Activated naive CD4-positive, alpha-beta T cell treated with anti-CD3 and anti-CD28 coated beads, Interleukin-2, amount 10 ng/mL, durations not matched to agents 7 days and 5 days (primary cell): ENCODE data around the gene SPATS2L.
"Not testable (repeated sequence)": the region's sequence is repeated elsewhere in the genome, so short reads cannot be mapped to it uniquely, and the experiment has no call there.

Source experiments
- CTCF ChIA-PET: fragments of 350-600 bp; sonication (Branson Sonifier 250); formaldehyde crosslinking; loops from one replicate; lab custom pipeline; 2021; ENCODE audit warnings: antibody characterized with exemption; lab: Charles Lee
- DNase-seq: peaks from one replicate; pipeline ENCODE4 v3.0.0-alpha.2; 2020
- H3K27ac Mint-ChIP-seq: one replicate; pipeline ENCODE4 v1.8.0; 2021; ENCODE audit warnings: mild to moderate bottlenecking, moderate library complexity, mixed read lengths
- H3K27me3 Mint-ChIP-seq: one replicate; pipeline ENCODE4 v1.8.0; 2021; ENCODE audit warnings: mild to moderate bottlenecking, mixed read lengths
- H3K36me3 Mint-ChIP-seq: one replicate; pipeline ENCODE4 v1.8.0; 2021; ENCODE audit warnings: mixed read lengths
- H3K4me1 Mint-ChIP-seq: one replicate; pipeline ENCODE4 v1.8.0; 2021; ENCODE audit warnings: mixed read lengths
- H3K4me3 Mint-ChIP-seq: one replicate; pipeline ENCODE4 v1.8.0; 2021; ENCODE audit warnings: mild to moderate bottlenecking, moderate library complexity, mixed read lengths
- H3K9me3 Mint-ChIP-seq: one replicate; pipeline ENCODE4 v1.8.0; 2021; ENCODE audit warnings: mixed read lengths

SPATS2L gene

DNA sequence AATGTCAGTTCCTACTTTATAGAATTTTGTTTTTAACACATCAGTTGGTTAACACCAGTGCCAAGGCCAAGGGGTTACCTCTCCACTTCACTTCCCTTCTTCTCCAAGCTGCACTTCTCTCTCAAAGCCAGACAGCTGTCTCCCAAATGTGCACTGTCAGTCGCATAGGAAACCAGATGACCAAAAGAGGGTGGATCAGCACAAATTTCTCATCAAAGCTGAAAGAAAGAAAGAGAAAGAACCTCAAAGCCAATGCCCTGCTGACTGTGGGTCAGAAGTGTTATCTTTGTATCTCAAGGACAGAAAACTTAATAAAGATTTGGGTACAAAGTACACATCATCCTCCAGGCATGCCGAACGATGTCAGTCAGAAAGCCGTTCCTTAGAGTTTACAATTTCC is 32.2 kb downstream of the SPATS2L start:
- Mint-ChIP-seq H3K27me3 (no peaks in the 10 kb centered on the region), H3K9me3 (no peaks in the 10 kb centered on the region), H3K36me3 (peaks cover 1% of the 10 kb centered on the region), H3K4me1 (peaks cover 11% of the 10 kb centered on the region), H3K27ac (no peak overlapping the region), H3K4me3 (no peak overlapping the region)
- CTCF ChIA-PET: interaction anchor here (1.2 to 1.4 kb wide), 2 partner anchors 35 to 133 kb away, joined by 3 to 4 read pairs; no protein-coding TSS in a partner anchor
- no peak for DNase-seq

DNA sequence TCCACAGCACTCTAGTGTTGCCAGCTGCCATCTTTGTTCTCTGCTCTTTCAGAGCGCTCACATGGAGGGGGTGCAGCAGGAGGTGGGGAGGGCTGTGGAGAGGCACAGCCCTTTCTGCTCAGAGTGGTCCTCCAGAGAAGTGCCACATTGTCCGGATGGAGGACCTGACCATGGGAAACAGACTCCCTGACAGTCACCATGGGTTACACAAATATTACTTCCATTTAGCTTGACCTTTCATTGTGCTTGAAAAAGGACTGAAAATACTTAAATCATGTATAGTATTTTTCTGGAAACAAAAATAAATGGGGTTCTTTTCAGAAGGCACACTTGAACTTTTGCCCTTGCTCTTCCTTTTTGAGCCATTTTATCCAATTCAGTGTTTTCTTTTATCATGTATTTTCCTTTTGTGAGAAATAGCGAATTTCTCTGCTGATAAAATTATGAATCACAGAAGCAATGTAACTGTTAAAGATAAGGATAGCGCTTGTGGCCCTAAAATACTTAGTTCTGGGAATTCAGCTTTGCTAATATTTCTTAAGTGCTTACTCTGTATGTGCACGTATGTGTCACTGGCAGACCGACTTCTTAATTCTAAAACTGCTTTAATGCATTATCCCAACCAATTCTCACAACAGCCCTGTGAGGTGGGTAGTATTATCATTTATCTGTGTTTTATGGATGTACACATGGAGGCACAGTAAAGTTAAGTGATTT is 34.2 kb downstream of the SPATS2L start:
- no peak overlapping the region for H3K27ac Mint-ChIP-seq
- H3K4me3 Mint-ChIP-seq: no peak overlapping the region
- no peaks in the 10 kb centered on the region for H3K27me3 Mint-ChIP-seq
- H3K9me3 Mint-ChIP-seq: no peaks in the 10 kb centered on the region
- H3K4me1 Mint-ChIP-seq: peaks cover 11% of the 10 kb centered on the region
- no peaks in the 10 kb centered on the region for H3K36me3 Mint-ChIP-seq
- CTCF ChIA-PET: no interaction called here
- DNase-seq: no peak

DNA sequence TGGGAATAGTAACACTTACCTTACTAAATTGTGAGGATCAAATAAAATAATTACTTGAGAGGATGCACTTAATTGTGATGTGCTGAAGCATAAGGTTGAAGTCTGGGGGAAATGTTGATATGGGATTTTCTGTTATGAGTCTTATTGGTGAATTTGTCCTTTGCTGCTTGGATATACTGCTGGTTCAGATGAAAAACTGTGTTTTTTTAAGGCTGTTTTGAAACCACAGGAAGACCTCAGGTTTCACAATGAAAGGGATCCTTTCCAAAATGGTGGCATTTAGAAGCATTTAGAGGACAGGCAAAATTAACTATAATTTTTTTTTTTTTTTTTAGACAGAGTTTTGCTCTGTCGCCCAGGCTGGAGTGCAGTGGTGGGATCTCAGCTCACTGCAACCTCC is 34.9 kb downstream of the SPATS2L start:
- Mint-ChIP-seq H3K27ac (no peak overlapping the region), H3K4me3 (no peak overlapping the region), H3K9me3 (no peaks in the 10 kb centered on the region), H3K27me3 (no peaks in the 10 kb centered on the region), H3K4me1 (peaks cover 11% of the 10 kb centered on the region), H3K36me3 (no peaks in the 10 kb centered on the region)
- CTCF ChIA-PET: interaction anchor here (1.2 kb wide), 1 partner anchor 140 kb away, joined by 3 read pairs; no protein-coding TSS in a partner anchor
- DNase-seq: no peak

DNA sequence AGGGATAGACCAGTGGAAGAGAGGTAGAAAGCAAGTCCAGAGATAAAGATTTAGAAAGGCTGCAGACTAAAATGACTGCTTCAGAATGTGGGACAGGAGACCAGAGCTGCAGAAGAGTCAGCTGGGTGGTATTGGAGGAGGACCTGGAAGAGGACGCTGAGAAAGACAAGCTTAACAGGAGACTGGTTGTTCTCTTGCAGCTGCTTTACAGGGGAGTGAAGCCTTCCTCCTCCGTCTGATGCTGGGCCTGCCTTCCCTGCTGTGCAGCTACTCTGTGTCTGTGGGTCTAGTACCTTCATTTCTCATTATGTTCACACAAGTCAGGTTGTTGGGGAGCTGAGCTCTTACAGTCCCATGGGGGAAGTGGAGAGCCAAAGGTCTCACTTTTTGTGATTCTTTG is 35.7 kb downstream of the SPATS2L start:
- Mint-ChIP-seq H3K4me3 (no peak overlapping the region), H3K27me3 (no peaks in the 10 kb centered on the region), H3K4me1 (peaks cover 11% of the 10 kb centered on the region), H3K9me3 (no peaks in the 10 kb centered on the region), H3K27ac (no peak overlapping the region), H3K36me3 (no peaks in the 10 kb centered on the region)
- CTCF ChIA-PET: interaction anchor here (1.2 kb wide), 1 partner anchor 139 kb away, joined by 3 read pairs; no protein-coding TSS in a partner anchor
- no peak for DNase-seq

DNA sequence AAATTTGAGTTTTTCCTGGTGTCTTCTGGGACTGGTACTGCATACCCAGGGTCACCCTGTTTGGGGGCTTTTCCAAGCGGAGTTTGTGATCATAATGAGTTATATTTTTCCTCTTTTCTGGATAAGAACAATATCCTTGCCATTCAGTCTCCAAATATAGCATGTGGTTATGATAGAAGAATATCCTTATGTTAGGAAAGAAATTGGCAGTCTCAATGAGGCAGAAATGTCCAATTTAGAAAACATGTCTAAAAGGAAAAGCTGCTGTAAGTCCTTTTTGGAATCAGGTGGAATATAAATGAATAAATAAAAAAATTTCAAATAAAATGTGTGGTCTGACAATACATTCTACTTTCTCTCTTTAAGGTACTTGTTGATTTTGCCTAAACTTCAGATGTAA is 36.2 kb downstream of the SPATS2L start:
- Mint-ChIP-seq H3K4me3 (no peak overlapping the region), H3K36me3 (no peaks in the 10 kb centered on the region), H3K4me1 (peaks cover 11% of the 10 kb centered on the region), H3K9me3 (no peaks in the 10 kb centered on the region), H3K27ac (no peak overlapping the region), H3K27me3 (no peaks in the 10 kb centered on the region)
- DNase-seq: no peak
- CTCF ChIA-PET: no interaction called here

DNA sequence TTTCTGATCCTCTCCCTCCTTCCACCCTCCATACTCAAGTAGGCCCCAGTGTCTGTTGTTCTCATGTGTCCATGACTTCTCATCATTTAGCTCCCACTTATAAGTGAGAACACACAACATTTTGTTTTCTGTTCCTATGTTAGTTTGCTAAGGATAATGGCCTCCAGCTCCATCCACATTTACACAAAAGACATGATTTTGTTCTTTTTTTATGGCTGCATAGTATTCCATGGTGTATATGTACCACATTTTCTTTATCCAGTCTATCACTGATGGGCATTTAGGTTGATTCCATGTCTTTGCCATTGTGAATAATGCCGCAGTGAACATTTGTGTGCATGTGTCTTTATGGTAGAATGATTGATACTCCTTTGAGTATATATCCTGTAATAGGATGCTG is 37.7 kb downstream of the SPATS2L start:
- H3K27ac Mint-ChIP-seq, H3K36me3 Mint-ChIP-seq, H3K9me3 Mint-ChIP-seq, H3K4me3 Mint-ChIP-seq, H3K27me3 Mint-ChIP-seq, DNase-seq, CTCF ChIA-PET: not testable (repeated sequence)
- peaks cover 11% of the 10 kb centered on the region for H3K4me1 Mint-ChIP-seq

DNA sequence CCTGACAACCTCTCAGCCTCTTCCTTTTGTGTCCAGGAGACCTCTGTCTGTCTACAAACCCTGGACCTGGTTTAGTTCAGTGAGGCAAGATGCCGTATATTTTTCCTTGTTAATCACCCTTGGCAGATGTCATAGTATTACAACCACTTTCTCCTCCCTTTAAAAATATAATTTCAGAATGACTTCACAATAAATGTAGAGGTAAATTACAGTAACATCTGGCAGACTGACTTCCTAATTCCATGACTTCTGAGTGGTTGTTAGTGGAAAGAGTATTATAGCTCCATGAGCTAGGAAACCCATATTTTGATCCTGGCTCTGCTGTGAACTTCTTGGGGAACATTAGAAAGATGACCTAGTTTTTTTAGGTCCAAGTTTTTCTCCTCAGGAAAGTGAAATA is 39.5 kb downstream of the SPATS2L start:
- peaks cover 7% of the 10 kb centered on the region for H3K4me1 Mint-ChIP-seq
- H3K27me3 Mint-ChIP-seq: no peaks in the 10 kb centered on the region
- H3K27ac Mint-ChIP-seq: no peak overlapping the region
- no peak overlapping the region for H3K4me3 Mint-ChIP-seq
- no peaks in the 10 kb centered on the region for H3K9me3 Mint-ChIP-seq
- no peak for DNase-seq
- no peaks in the 10 kb centered on the region for H3K36me3 Mint-ChIP-seq
- CTCF ChIA-PET: no interaction called here

DNA sequence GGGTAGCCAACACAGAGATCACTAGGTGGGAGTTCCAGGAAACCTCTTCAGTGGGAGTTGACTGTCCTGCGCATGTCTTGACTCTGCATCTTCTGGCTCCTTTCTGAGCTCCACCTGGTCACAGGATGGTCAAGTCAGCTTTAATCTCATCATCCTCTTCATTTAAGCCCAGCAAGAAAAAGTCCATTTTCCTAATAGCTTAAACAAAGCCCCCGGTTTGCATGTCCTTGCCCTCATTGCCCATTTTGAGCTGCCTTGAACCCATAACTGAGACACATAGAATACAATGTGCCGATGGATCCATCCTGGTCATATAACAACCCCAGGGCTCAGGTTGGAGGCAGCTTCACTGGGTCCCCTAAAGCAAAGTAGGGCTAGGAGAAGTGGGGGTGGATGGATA is 40.8 kb downstream of the SPATS2L start:
- no peak for DNase-seq
- no peaks in the 10 kb centered on the region for H3K36me3 Mint-ChIP-seq
- no peak overlapping the region for H3K27ac Mint-ChIP-seq
- H3K4me3 Mint-ChIP-seq: no peak overlapping the region
- H3K9me3 Mint-ChIP-seq: no peaks in the 10 kb centered on the region
- H3K27me3 Mint-ChIP-seq: no peaks in the 10 kb centered on the region
- CTCF ChIA-PET: no interaction called here
- no peaks in the 10 kb centered on the region for H3K4me1 Mint-ChIP-seq

DNA sequence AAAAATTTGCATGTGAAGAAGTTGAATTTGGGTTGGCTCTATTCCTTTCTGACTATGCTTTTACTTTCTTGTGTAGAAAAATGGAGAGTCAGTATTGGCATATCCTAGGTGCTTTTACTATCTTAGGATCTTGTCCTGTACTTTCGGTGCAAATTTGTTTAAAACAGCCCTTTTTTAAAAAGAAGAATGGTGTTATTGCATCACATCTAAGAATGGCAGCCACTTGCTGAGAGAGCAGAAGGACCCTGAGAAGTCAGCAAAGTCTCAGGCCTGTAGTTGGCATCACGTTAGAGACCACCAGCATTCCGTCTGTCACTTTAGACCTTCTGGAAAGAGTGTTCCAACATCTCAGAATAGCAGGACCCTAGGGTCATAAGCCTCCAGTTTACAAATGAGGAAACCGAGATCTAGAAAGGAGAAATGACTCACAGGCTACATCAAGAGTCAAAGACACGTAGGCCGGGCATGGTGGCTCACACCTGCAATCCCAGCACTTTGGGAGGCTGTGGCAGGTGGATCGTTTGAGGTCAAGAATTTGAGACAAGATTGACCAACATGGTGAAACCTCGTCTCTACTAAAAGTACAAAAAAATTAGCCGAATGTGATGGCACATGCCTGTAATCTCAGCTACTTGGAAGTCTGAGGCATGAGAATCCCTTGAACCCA is 42.5 kb downstream of the SPATS2L start:
- H3K36me3 Mint-ChIP-seq: no peaks in the 10 kb centered on the region
- H3K4me1 Mint-ChIP-seq: no peaks in the 10 kb centered on the region
- no peak overlapping the region for H3K4me3 Mint-ChIP-seq
- DNase-seq: no peak
- H3K9me3 Mint-ChIP-seq: no peaks in the 10 kb centered on the region
- CTCF ChIA-PET: interaction anchor here (0.7 kb wide), 1 partner anchor 16 kb away, joined by 3 read pairs; no protein-coding TSS in a partner anchor
- H3K27me3 Mint-ChIP-seq: no peaks in the 10 kb centered on the region
- no peak overlapping the region for H3K27ac Mint-ChIP-seq

DNA sequence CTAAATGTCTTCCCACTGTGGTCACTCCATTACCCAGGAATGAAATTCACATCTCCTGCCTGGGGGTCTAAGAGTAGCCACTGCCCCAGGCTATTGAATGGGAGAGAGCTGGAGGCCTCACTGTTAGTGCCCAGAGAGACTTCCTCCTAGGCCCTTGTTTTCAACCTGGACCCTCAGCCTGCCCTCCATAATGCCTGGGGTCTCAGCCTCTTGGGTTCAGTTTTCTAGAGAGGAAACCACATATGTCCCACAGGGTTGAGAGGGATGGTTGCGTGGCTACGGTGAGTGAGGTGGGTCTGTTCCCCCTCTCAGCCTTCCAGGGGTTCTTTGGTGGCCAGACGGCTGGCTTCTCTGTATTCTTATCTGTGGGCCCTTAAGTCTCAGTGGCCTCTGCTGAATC is 43.4 kb downstream of the SPATS2L start:
- H3K27me3 Mint-ChIP-seq: no peaks in the 10 kb centered on the region
- H3K36me3 Mint-ChIP-seq: no peaks in the 10 kb centered on the region
- H3K4me1 Mint-ChIP-seq: no peaks in the 10 kb centered on the region
- DNase-seq: no peak
- H3K9me3 Mint-ChIP-seq: no peaks in the 10 kb centered on the region
- no peak overlapping the region for H3K27ac Mint-ChIP-seq
- CTCF ChIA-PET: no interaction called here
- H3K4me3 Mint-ChIP-seq: no peak overlapping the region

DNA sequence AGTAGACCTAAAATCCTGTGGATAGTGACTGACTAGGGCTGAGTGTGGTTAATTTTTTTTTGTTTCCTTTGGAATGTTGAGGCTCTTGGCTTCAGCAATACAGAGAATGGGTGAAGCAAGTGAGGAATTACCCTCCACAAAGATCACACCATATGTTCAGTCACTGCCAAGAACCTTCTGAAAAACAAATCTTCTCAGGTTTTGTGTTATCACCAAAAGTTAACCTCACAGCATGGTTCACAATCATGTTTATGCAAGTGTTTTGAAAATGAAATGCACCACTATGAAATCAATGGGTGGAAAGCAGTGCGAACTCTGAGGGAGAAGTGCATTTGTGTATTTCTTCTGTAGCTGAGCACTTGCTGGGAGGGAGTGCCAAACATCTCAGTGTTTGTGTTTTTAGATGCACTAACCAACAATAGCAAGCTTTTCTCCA is 44.4 kb downstream of the SPATS2L start:
- no peaks in the 10 kb centered on the region for H3K4me1 Mint-ChIP-seq
- H3K36me3 Mint-ChIP-seq: no peaks in the 10 kb centered on the region
- H3K9me3 Mint-ChIP-seq: no peaks in the 10 kb centered on the region
- H3K4me3 Mint-ChIP-seq: no peak overlapping the region
- CTCF ChIA-PET: no interaction called here
- no peaks in the 10 kb centered on the region for H3K27me3 Mint-ChIP-seq
- DNase-seq: no peak
- H3K27ac Mint-ChIP-seq: no peak overlapping the region

DNA sequence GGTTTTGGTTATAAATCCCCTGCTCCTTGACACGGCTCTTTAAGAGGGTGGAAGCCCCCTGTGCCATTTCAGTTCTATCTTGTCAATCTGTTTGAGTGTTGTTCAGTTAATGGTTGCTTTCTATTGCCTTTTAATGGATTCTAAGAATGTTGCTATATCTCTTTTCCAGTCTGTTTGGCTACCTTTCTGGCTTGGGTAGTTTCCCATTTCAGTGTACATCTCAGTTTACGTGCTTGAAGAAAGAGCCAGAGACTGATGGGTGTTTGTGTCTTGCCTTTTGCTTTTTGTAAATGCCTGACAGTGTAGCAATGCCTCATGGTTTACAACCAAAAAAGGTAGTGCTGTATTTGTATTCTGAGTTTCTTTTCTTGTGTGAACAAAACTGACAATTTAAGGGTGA is 45.3 kb downstream of the SPATS2L start:
- no peak overlapping the region for H3K27ac Mint-ChIP-seq
- no peaks in the 10 kb centered on the region for H3K36me3 Mint-ChIP-seq
- CTCF ChIA-PET: interaction anchor here (0.6 kb wide), 1 partner anchor 132 kb away, joined by 3 read pairs; no protein-coding TSS in a partner anchor
- no peaks in the 10 kb centered on the region for H3K4me1 Mint-ChIP-seq
- H3K27me3 Mint-ChIP-seq: no peaks in the 10 kb centered on the region
- H3K4me3 Mint-ChIP-seq: no peak overlapping the region
- no peaks in the 10 kb centered on the region for H3K9me3 Mint-ChIP-seq
- DNase-seq: no peak

DNA sequence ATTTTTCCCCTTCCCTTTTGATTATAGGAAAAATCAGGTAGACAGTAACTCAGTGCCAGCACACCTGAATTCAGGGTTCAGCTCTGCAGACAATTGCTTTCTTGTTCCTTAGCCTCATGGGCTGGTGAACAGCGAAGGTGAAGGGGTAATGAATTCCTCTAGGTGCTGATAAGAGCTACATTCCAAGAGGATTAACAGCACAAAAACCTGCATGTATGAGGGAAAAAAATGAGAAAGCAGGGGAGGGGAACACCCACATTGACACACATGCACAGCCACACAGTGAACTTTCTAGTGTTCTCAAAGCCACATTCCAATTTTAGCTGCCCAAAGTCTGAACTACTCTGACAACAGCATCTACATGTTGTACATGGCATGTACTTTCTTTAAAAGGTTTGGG is 46.1 kb downstream of the SPATS2L start:
- DNase-seq: no peak
- CTCF ChIA-PET: no interaction called here
- Mint-ChIP-seq H3K27ac (no peak overlapping the region), H3K27me3 (no peaks in the 10 kb centered on the region), H3K4me3 (no peak overlapping the region), H3K36me3 (no peaks in the 10 kb centered on the region), H3K9me3 (no peaks in the 10 kb centered on the region), H3K4me1 (no peaks in the 10 kb centered on the region)

DNA sequence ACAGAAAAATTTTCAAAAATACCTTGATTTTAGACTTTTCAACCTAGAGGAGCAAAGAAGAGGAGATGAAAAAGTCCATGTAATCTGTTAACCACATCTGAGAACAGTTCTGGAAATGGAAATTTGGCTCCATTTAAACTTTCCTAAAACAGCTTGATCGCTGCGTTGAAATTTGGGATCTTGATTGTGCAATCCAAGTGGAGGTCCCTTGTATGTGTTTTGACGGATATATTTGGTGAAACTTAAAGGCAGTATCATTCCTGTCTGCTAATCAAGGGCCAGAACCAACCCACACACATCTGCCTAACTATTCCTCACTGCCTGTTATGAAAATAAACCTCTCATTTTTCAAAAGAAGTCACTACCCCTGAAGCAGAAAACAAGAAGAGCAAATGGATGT is 46.6 kb downstream of the SPATS2L start:
- Mint-ChIP-seq H3K9me3 (no peaks in the 10 kb centered on the region), H3K4me3 (no peak overlapping the region), H3K36me3 (no peaks in the 10 kb centered on the region), H3K27ac (no peak overlapping the region), H3K4me1 (no peaks in the 10 kb centered on the region), H3K27me3 (no peaks in the 10 kb centered on the region)
- CTCF ChIA-PET: no interaction called here
- no peak for DNase-seq

DNA sequence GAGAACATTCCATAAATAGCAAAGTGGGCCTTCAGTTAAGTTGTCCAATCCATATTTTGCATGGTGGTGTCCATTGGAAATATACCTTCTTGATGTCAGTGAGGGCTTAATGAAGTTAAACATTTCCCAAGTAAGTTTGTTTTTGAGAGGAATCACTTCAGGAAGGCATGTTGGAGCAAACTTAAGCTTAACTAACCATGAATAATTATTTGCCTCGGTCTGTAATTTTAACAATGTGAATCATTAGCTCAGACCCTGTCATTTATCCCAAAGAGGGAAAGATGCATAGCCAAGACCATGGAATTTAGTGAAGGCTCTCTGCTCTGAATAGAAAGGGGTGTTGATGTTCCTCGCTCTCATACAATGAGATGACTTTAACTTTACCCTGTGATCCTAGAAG is 47.4 kb downstream of the SPATS2L start:
- CTCF ChIA-PET: no interaction called here
- Mint-ChIP-seq H3K36me3 (no peaks in the 10 kb centered on the region), H3K4me1 (no peaks in the 10 kb centered on the region), H3K27me3 (no peaks in the 10 kb centered on the region), H3K4me3 (no peak overlapping the region), H3K27ac (no peak overlapping the region), H3K9me3 (no peaks in the 10 kb centered on the region)
- no peak for DNase-seq
